Measurements from ENCODE around the gene ACTL10. TPM values are rescaled to one million over a fixed set of nuclear protein-coding genes. Genes with fewer than 3 reads are reported as not detected.

The ACTL10 gene
- total RNA-seq, 2 experiments from 2014 or later = 5.6 to 11.7 TPM

GRCh38 chr20:33711446-33711738 lies 44.6 kb downstream of the ACTL10 start:
- no peaks in the 10 kb centered on the region for H3K36me3 ChIP-seq (ENCODE audit: insufficient read depth, low read length)
- no TSS peak for BruUV-seq (replicated peaks)
- no peak overlapping the region for H3K27ac ChIP-seq (ENCODE audit: low read depth, low read length, poor library complexity, severe bottlenecking)
- H3K9me3 ChIP-seq (ENCODE audit: low read length) = no peaks in the 10 kb centered on the region
- ChIA-PET CTCF (ENCODE audit: unreplicated experiment) (no interaction called here), POLR2A (no interaction called here)
- no peak overlapping the region for H3K4me2 ChIP-seq (ENCODE audit: low read length)
- H3K9me2 ChIP-seq (ENCODE audit: insufficient read depth, low read length) = no peaks in the 10 kb centered on the region
- no peak overlapping the region for H2AFZ ChIP-seq (ENCODE audit: low read length)
- intact Hi-C loops (cut with micrococcal nuclease; ENCODE audit: unreplicated experiment) = no loop called here
- H4K20me1 ChIP-seq (ENCODE audit: insufficient read depth, low read length) = no peaks in the 10 kb centered on the region
- no peak for TF ChIP-seq CTCF (conservative IDR thresholded peaks at IDR 0.05; ENCODE audit: low read length)
- TF ChIP-seq EZH2phosphoT487 (IDR thresholded peaks at IDR 0.05; ENCODE audit: borderline replicate concordance, low read depth, low read length) = no peak
- H3K4me3 ChIP-seq (ENCODE audit: low read depth, low read length, poor library complexity, severe bottlenecking) = no peak overlapping the region
- no peaks in the 10 kb centered on the region for H3K4me1 ChIP-seq (ENCODE audit: insufficient read depth, low read length, poor library complexity, severe bottlenecking)
- DNase-seq (ENCODE audit: low spot score) = no peak
- no peaks in the 10 kb centered on the region for H3K79me2 ChIP-seq (ENCODE audit: insufficient read depth, low read depth, low read length)

GRCh38 chr20:33713865-33714367 lies 47.2 kb downstream of the ACTL10 start:
- CTCF ChIA-PET (ENCODE audit: unreplicated experiment) = interaction anchor here (0.6 kb wide), 1 partner anchor 149 kb away, joined by 3 read pairs; no protein-coding TSS in a partner anchor
- Histone ChIP-seq H3K4me3 (ENCODE audit: low read depth, low read length, poor library complexity, severe bottlenecking) (no peak overlapping the region), H3K4me1 (ENCODE audit: insufficient read depth, low read length, poor library complexity, severe bottlenecking) (no peaks in the 10 kb centered on the region), H2AFZ (ENCODE audit: low read length) (no peak overlapping the region), H4K20me1 (ENCODE audit: insufficient read depth, low read length) (no peaks in the 10 kb centered on the region), H3K27ac (ENCODE audit: low read depth, low read length, poor library complexity, severe bottlenecking) (no peak overlapping the region), H3K36me3 (ENCODE audit: insufficient read depth, low read length) (no peaks in the 10 kb centered on the region), H3K9me2 (ENCODE audit: insufficient read depth, low read length) (no peaks in the 10 kb centered on the region), H3K4me2 (ENCODE audit: low read length) (no peak overlapping the region), H3K9me3 (ENCODE audit: low read length) (no peaks in the 10 kb centered on the region), H3K79me2 (ENCODE audit: insufficient read depth, low read depth, low read length) (no peaks in the 10 kb centered on the region)
- TF ChIP-seq EZH2phosphoT487 (IDR thresholded peaks at IDR 0.05; ENCODE audit: borderline replicate concordance, low read depth, low read length) (no peak), CTCF (conservative IDR thresholded peaks at IDR 0.05; ENCODE audit: low read length) (no peak)
- BruUV-seq (replicated peaks) = no TSS peak
- intact Hi-C loops (cut with micrococcal nuclease; ENCODE audit: unreplicated experiment) = no loop called here
- POLR2A ChIA-PET = no interaction called here
- DNase-seq (ENCODE audit: low spot score) = no peak

- peaks cover 6% of the 10 kb centered on the region for H3K4me1 ChIP-seq (ENCODE audit: insufficient read depth, low read length, poor library complexity, severe bottlenecking)
- H3K79me2 ChIP-seq (ENCODE audit: insufficient read depth, low read depth, low read length) = no peaks in the 10 kb centered on the region
- H3K9me2 ChIP-seq (ENCODE audit: insufficient read depth, low read length) = no peaks in the 10 kb centered on the region
- CTCF ChIA-PET (ENCODE audit: unreplicated experiment) = no interaction called here
- no peak overlapping the region for H3K4me2 ChIP-seq (ENCODE audit: low read length)
- BruUV-seq (replicated peaks) = no TSS peak
- H4K20me1 ChIP-seq (ENCODE audit: insufficient read depth, low read length) = no peaks in the 10 kb centered on the region
- POLR2A ChIA-PET = no interaction called here
- no peak overlapping the region for H3K27ac ChIP-seq (ENCODE audit: low read depth, low read length, poor library complexity, severe bottlenecking)
- no peaks in the 10 kb centered on the region for H3K9me3 ChIP-seq (ENCODE audit: low read length)
- H3K4me3 ChIP-seq (ENCODE audit: low read depth, low read length, poor library complexity, severe bottlenecking) = no peak overlapping the region
- intact Hi-C loops (cut with micrococcal nuclease; ENCODE audit: unreplicated experiment) = no loop called here
- DNase-seq (ENCODE audit: low spot score) = no peak
- H2AFZ ChIP-seq (ENCODE audit: low read length) = no peak overlapping the region
- H3K36me3 ChIP-seq (ENCODE audit: insufficient read depth, low read length) = no peaks in the 10 kb centered on the region
- TF ChIP-seq EZH2phosphoT487 (IDR thresholded peaks at IDR 0.05; ENCODE audit: borderline replicate concordance, low read depth, low read length) = no peak
Measured at GRCh38 chr20:33716498-33716897, 49.8 kb downstream of the ACTL10 start.

Other genes with a start within 250 kb of the ACTL10 start
- 44.8 and 46.5 TPM in 2 replicates for gene SNTA1, start 223.2 kb upstream of the ACTL10 start, total RNA-seq (2014; rRNA removed; shearing (Covaris generic))
- gene SNTA1, start 223.2 kb upstream of the ACTL10 start, total RNA-seq (2022) = 36.6 and 42.1 TPM in 2 replicates
- 32.9 and 38.5 TPM in 2 replicates for gene CBFA2T2, start 176.8 kb upstream of the ACTL10 start, total RNA-seq (2014; rRNA removed; shearing (Covaris generic))
- 20.7 and 22.2 TPM in 2 replicates for gene CBFA2T2, start 176.8 kb upstream of the ACTL10 start, total RNA-seq (2022)
- 0.18 and 0.44 TPM in 2 replicates for gene C20orf144, start 4.6 kb upstream of the ACTL10 start, total RNA-seq (2014; rRNA removed; shearing (Covaris generic))
- gene C20orf144, start 4.6 kb upstream of the ACTL10 start, total RNA-seq (2022) = 0.31 and 0.42 TPM in 2 replicates
- 48.2 and 62.4 TPM in 2 replicates for gene NECAB3, start 7.5 kb downstream of the ACTL10 start, total RNA-seq (2014; rRNA removed; shearing (Covaris generic))
- gene NECAB3, start 7.5 kb downstream of the ACTL10 start, total RNA-seq (2022) = 71.3 and 79.4 TPM in 2 replicates
- 128 and 135 TPM in 2 replicates for gene E2F1, start 19.4 kb downstream of the ACTL10 start, total RNA-seq (2014; rRNA removed; shearing (Covaris generic))
- gene E2F1, start 19.4 kb downstream of the ACTL10 start, total RNA-seq (2022) = 148 and 168 TPM in 2 replicates
- 3.1 and 4.2 TPM in 2 replicates for gene PXMP4, start 53.4 kb downstream of the ACTL10 start, total RNA-seq (2014; rRNA removed; shearing (Covaris generic))
- gene PXMP4, start 53.4 kb downstream of the ACTL10 start, total RNA-seq (2022) = 7.8 and 8.2 TPM in 2 replicates
- gene ZNF341, start 65.1 kb downstream of the ACTL10 start, total RNA-seq (2014; rRNA removed; shearing (Covaris generic)) = 3.2 and 3.4 TPM in 2 replicates
- 6.8 and 7.7 TPM in 2 replicates for gene ZNF341, start 65.1 kb downstream of the ACTL10 start, total RNA-seq (2022)
- gene CHMP4B, start 144.4 kb downstream of the ACTL10 start, total RNA-seq (2014; rRNA removed; shearing (Covaris generic)) = 32.4 and 46.6 TPM in 2 replicates
- gene CHMP4B, start 144.4 kb downstream of the ACTL10 start, total RNA-seq (2022) = 80.4 and 84.2 TPM in 2 replicates